A549 (cell line): ENCODE measurements around the gene PRKACG.

Experiments
- CEBPB ChIP-seq, 2 experiments: fragments of >200 bp in 1 of 2; sonication (Bioruptor Twin) in 1 of 2; formaldehyde crosslinking in 1 of 2; IDR thresholded peaks; 2 replicates each; pipeline ENCODE4 v1.6.1; 2012 to 2016
- CHD4 ChIP-seq: fragments of 200-600 bp; sonication (generic); IDR thresholded peaks from 2 replicates; pipeline ENCODE4 v1.6.1; 2016; ENCODE audit warnings: antibody characterized with exemption, mild to moderate bottlenecking, borderline replicate concordance
- CTCF ChIP-seq: fragments of >200 bp; sonication (Bioruptor Twin); formaldehyde crosslinking; IDR thresholded peaks from 3 replicates; pipeline ENCODE4 v1.5.1; 2016
- EP300 ChIP-seq, 2 experiments: fragments of >200 bp; sonication (Bioruptor Twin); formaldehyde crosslinking; IDR thresholded peaks; 2 replicates in 1 of 2; 3 replicates in 1 of 2; pipeline ENCODE4 v1.6.1; 2016 to 2017
- MAX ChIP-seq: IDR thresholded peaks from 2 replicates; pipeline ENCODE4 v1.6.1; 2012
- REST ChIP-seq: fragments of 200-600 bp; sonication (generic); IDR thresholded peaks from 2 replicates; pipeline ENCODE4 v1.6.1; 2016; ENCODE audit warnings: antibody characterized with exemption, mild to moderate bottlenecking, moderate library complexity

GRCh38 chr9:69049094-69049493 is 35.2 kb upstream of the PRKACG start:
- TF ChIP-seq CEBPB (IDR thresholded peaks at IDR 0.05) (no peak), CTCF (no peak), CHD4 (no peak), REST (no peak), EP300 (IDR thresholded peaks at IDR 0.05) (no peak), MAX (no peak)
